ENCODE measurements around the gene STAB2. TPM values are rescaled to one million over a fixed set of nuclear protein-coding genes. Genes with fewer than 3 reads are reported as not detected.

Gene STAB2
- total RNA-seq, 1 donor from 2014 or later: not detected

DNA sequence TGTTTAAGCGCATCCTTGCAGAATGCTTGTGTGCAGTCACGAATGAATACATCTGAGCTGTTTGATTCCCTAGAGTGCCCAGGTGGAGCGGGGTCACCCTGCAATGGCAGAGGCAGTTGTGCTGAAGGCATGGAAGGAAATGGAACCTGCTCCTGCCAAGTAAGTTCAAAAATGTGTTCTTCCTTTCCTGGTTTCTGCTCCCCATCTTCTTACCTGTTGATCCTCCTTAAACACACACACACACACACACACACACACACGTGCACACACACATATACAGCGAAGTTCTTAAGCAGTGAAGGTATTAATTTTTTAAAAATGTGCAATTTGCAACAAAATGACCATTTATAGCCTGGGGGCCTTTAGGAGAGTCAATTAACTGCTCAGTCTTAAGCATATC is 33.3 kb downstream of the STAB2 start:
- no peaks in the 10 kb centered on the region for H3K27me3 ChIP-seq (ENCODE audit: control insufficient read depth, insufficient read depth, low read length)
- no peaks in the 10 kb centered on the region for H3K36me3 ChIP-seq (ENCODE audit: control insufficient read depth, insufficient read depth, low read length)
- FAIRE-seq (no peak), DNase-seq (ENCODE audit: low read depth) (no peak)
- TF ChIP-seq, protein P1, sequence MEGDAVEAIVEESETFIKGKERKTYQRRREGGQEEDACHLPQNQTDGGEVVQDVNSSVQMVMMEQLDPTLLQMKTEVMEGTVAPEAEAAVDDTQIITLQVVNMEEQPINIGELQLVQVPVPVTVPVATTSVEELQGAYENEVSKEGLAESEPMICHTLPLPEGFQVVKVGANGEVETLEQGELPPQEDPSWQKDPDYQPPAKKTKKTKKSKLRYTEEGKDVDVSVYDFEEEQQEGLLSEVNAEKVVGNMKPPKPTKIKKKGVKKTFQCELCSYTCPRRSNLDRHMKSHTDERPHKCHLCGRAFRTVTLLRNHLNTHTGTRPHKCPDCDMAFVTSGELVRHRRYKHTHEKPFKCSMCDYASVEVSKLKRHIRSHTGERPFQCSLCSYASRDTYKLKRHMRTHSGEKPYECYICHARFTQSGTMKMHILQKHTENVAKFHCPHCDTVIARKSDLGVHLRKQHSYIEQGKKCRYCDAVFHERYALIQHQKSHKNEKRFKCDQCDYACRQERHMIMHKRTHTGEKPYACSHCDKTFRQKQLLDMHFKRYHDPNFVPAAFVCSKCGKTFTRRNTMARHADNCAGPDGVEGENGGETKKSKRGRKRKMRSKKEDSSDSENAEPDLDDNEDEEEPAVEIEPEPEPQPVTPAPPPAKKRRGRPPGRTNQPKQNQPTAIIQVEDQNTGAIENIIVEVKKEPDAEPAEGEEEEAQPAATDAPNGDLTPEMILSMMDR (IDR thresholded peaks at IDR 0.05; ENCODE audit: insufficient read depth, low read length, severe bottlenecking): no peak
- no peak overlapping the region for H3K4me3 ChIP-seq (ENCODE audit: low read depth, low read length)

DNA sequence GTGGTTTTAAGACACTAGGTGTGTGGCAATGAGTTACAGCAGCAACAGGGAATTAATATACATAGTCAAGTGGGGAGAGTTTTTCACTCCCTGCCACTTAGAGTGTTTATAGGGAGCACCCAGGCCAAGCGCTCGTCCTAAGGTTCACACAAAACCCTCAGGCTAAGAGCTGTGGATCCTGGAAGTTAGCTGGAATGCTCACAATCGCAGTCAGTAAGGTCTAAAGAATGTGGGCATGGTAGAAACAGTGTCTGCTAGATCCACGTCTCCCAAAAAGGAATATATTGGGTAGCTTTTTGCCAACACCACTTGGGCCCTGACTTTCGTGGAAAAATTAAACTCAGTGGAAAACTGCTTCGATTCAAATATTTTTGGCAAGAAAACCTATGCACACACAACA is 36.6 kb downstream of the STAB2 start:
- H3K27me3 ChIP-seq (ENCODE audit: control insufficient read depth, insufficient read depth, low read length): no peaks in the 10 kb centered on the region
- TF ChIP-seq, protein P1 (IDR thresholded peaks at IDR 0.05; ENCODE audit: insufficient read depth, low read length, severe bottlenecking): no peak
- no peaks in the 10 kb centered on the region for H3K36me3 ChIP-seq (ENCODE audit: control insufficient read depth, insufficient read depth, low read length)
- H3K4me3 ChIP-seq (ENCODE audit: low read depth, low read length): no peak overlapping the region
- DNase-seq (ENCODE audit: low read depth) (no peak), FAIRE-seq (no peak)

DNA sequence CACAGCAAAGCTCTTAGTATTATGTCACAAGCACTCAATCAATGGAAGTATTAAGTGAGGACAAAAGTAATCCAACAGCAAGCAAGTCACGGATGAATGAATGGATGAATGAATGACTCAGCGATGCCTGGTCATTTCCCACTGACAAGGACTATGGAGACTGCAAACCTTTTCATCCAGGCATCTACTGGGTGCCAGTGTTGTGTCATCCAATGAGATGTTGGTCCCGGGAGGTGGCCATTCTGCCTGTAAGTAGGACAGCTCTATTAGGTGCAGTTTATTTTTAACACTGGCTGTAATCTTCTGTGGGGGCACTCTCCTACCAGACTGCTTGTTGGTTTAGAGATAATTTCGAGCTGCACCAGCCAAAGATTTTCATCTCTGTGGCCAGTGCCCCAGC is 39.4 kb downstream of the STAB2 start:
- H3K36me3 ChIP-seq (ENCODE audit: control insufficient read depth, insufficient read depth, low read length): no peaks in the 10 kb centered on the region
- H3K27me3 ChIP-seq (ENCODE audit: control insufficient read depth, insufficient read depth, low read length): no peaks in the 10 kb centered on the region
- DNase-seq (ENCODE audit: low read depth) (peak; percentile 67), FAIRE-seq (peak; percentile 92)
- TF ChIP-seq, protein P1 (IDR thresholded peaks at IDR 0.05; ENCODE audit: insufficient read depth, low read length, severe bottlenecking): peak; percentile 29
- no peak overlapping the region for H3K4me3 ChIP-seq (ENCODE audit: low read depth, low read length)

DNA sequence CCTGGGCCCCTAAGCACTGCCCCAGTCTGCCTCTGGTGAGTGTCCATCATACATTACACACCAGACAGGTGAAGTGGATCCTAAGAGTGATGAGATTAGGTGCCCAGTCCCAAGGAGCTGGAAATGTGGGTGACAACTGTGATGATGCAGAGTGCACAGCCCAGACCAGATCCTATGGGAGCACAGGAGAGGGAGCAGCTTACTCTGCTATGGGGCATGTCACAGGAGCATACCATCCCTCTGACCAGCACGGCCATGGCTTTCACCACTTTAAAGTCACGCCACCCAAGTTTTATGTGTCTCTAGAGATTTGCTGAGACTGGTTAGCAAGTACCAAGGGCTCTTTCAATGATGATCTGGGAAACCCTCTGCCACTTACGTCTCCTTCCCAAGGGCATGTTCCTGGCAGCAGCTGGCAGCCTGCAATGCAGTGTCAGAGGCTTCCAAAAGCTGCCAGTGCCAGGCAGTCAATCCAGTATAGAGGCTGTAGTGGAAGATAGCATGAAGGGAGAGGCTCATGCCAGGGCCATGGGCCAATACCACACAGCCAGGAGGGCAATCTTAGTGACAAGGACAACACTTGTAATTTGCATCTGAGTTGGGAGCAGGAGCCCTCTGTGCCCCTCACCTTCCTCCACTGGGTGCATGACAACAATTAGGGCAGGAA is 40.2 kb downstream of the STAB2 start:
- Histone ChIP-seq H3K27me3 (ENCODE audit: control insufficient read depth, insufficient read depth, low read length) (no peaks in the 10 kb centered on the region), H3K4me3 (ENCODE audit: low read depth, low read length) (no peak overlapping the region), H3K36me3 (ENCODE audit: control insufficient read depth, insufficient read depth, low read length) (no peaks in the 10 kb centered on the region)
- TF ChIP-seq, protein P1 (IDR thresholded peaks at IDR 0.05; ENCODE audit: insufficient read depth, low read length, severe bottlenecking): no peak
- FAIRE-seq: peak; percentile 81
- DNase-seq (ENCODE audit: low read depth): no peak

DNA sequence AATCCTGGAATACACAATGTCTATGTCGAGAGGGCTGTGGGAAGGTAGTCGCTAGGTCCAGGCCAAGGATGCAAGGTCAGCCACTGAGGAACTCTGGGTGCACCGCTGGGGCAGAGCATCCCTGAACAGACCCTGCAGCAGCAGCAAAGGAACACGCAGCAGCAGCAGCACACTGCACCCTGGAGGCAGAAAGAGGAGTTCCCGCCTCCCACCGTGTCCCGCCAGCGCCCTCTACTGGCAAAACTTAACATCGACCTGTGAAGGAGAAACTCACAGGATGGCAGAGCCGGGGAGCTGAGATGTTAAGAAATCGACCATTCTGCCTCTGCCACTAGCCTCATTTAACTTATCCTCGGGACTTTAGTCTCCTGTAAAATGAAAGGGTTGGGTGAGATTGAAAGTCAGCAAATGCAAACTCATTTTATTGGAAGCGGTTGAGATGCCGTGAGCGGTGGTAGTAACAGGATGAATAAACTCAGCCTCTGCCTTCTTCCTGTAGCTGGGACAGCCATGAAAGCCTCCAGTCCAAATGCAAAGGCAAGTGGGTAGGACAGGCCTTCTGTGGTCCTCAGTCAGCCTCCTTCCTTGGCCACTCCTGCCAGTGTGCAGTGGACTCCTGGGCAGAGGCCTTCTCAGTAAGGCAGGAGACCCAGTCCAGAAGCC is 45.6 kb downstream of the STAB2 start:
- FAIRE-seq (peak; percentile 47), DNase-seq (ENCODE audit: low read depth) (peak; percentile 45)

More for the DNA sequence above, 45.6 kb downstream of the STAB2 start:
- no peaks in the 10 kb centered on the region for H3K36me3 ChIP-seq (ENCODE audit: control insufficient read depth, insufficient read depth, low read length)
- TF ChIP-seq, protein P1 (IDR thresholded peaks at IDR 0.05; ENCODE audit: insufficient read depth, low read length, severe bottlenecking): peak; percentile 100
- no peak overlapping the region for H3K4me3 ChIP-seq (ENCODE audit: low read depth, low read length)
- H3K27me3 ChIP-seq (ENCODE audit: control insufficient read depth, insufficient read depth, low read length): no peaks in the 10 kb centered on the region

Data from bronchial epithelial cell (primary cell).